ENCODE data around the gene PPP1R13B. TPM values are rescaled to one million over a fixed set of nuclear protein-coding genes. Genes with fewer than 3 reads are reported as not detected.

Gene PPP1R13B
- total RNA-seq, 6 experiments from 2014 or later: 9.2 to 22.4 (median 13.9) TPM

GRCh38 chr14:103741876-103742275, 105.5 kb downstream of the PPP1R13B start:
- intact Hi-C loops (cut with DNase I): no loop called here
- Histone ChIP-seq H3K27ac (no peak overlapping the region), H3K27me3 (no peaks in the 10 kb centered on the region), H3K36me3 (peaks cover 0 to 9% (median 2%) of the 10 kb centered on the region in 4 donors), H3K4me3 (no peak overlapping the region), H3K4me1 (peaks cover 0 to 21% (median 4%) of the 10 kb centered on the region in 4 donors), H3K9me3 (no peaks in the 10 kb centered on the region)
- WGBS (ENCODE audit: insufficient coverage, low coverage, low lambda C conversion rate, missing lambda C conversion rate): 67% methylated on average over 1 of the region's 9 CpGs
- no peak for ATAC-seq
- DNase-seq: peak in 1 of 3 donors; percentile 42
- TF ChIP-seq POLR2A (IDR thresholded peaks at IDR 0.05) (no peak), CTCF (IDR thresholded peaks at IDR 0.05) (no peak)

DNA sequence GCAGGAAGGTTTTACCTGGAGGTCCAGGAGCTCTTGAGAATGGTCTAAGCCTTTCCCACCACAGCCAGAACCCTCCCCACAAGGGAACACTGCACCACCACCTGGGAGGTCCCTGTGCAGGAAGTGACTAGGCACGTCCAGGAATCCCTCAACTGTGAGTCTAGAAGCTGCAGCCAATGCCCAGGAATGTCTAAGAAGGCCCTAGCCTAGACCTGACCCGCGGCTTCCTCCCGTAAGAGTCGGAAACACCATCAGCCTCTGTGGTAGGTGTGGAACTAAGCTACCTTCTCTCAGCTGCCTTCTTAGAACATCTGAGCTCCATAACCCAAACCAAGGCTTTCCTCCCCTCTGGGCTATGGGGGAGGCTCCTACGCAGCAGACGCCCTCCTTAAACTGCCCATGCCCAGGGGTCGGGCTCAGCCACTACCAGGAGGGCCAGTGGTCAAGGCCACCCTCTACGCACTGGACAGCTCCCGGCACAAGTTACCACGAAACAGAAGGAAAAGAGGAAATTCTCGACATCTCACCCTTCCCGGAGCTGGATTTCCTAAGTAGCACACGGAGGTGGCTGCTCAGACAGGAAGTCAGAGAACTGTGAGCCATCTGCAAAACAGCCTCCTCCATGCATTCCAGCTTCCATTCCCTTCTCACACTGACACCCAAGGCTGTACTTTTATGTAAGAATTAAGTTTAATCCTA, 106.2 kb downstream of the PPP1R13B start:
- Histone ChIP-seq H3K27ac (no peak overlapping the region), H3K36me3 (peaks cover 0 to 13% (median 4%) of the 10 kb centered on the region in 4 donors)
- peak in 1 of 3 donors; percentile 36 for DNase-seq

DNA sequence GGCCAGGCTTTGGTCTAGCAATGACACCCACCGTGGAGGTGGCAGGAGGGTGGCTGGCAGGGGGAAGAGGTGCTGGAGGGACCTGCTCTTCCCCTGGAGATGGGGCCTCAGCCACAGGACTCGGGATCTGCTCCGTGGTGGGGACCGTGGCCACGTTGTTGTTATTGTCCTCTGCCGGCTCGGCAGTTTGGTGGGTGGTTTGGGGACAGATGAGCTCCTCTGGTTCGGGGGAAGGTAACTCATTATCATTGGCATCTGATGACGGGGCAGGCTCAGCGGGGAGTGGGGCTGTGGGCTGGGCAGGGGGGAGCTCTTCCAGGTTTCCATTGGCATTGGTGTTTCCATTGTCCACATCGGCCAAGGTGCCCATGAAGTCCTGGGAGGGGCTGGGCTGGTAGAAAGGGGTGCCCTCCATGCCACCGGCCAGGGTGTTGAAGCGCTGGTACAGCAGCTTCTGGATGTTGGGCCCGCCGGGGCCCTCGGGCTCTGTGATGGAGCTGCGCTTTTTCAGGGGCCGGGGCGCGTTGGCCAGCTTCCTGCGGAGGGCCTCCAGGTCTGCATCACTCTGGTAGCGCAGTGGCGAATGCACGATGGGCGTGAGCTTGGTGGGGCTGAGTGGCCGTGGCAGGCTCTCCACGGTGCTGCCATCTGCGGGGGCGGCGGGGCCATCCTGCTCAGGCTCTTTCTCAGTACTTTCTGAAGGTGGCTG, 107.4 kb downstream of the PPP1R13B start:
- Histone ChIP-seq H3K4me3 (no peak overlapping the region), H3K27ac (no peak overlapping the region), H3K27me3 (no peaks in the 10 kb centered on the region), H3K36me3 (peaks cover 0 to 13% (median 4%) of the 10 kb centered on the region in 4 donors), H3K9me3 (no peaks in the 10 kb centered on the region), H3K4me1 (peaks cover 0 to 11% (median 2%) of the 10 kb centered on the region in 4 donors)
- DNase-seq: peak in 1 of 3 donors; percentile 39
- ATAC-seq: no peak
- WGBS (ENCODE audit: insufficient coverage, low coverage, low lambda C conversion rate, missing lambda C conversion rate): 95% methylated on average over 10 of the region's 30 CpGs
- TF ChIP-seq CTCF (IDR thresholded peaks at IDR 0.05) (no peak), POLR2A (IDR thresholded peaks at IDR 0.05) (no peak)
- intact Hi-C loops (cut with DNase I): no loop called here

More for the DNA sequence above, 106.2 kb downstream of the PPP1R13B start:
- no peak for TF ChIP-seq POLR2A (IDR thresholded peaks at IDR 0.05)
- no peak for TF ChIP-seq CTCF (IDR thresholded peaks at IDR 0.05)
- intact Hi-C loops (cut with DNase I): no loop called here
- peaks cover 0 to 21% (median 4%) of the 10 kb centered on the region in 4 donors for H3K4me1 ChIP-seq
- no peak overlapping the region for H3K4me3 ChIP-seq
- 83% methylated on average over 2 of the region's 14 CpGs for WGBS (ENCODE audit: insufficient coverage, low coverage, low lambda C conversion rate, missing lambda C conversion rate)
- no peak for ATAC-seq
- no peaks in the 10 kb centered on the region for H3K9me3 ChIP-seq
- no peaks in the 10 kb centered on the region for H3K27me3 ChIP-seq

DNA sequence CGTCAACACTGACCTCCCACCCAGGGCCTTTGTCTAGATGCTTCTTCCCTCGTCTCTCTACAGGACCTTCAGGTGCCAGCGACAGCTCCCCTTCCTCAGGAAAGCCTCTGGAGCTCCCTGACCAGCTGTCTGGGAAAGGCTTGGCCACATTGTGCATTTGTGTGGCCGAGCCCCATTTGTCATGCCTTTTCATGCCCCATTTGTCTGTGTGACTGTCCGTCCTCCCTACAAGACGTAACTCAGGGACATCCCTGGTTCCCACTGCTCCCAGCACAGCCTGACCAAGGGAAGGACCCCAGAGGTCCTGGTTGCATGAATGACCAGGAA, 107.9 kb downstream of the PPP1R13B start:
- Histone ChIP-seq H3K27me3 (no peaks in the 10 kb centered on the region), H3K36me3 (peaks cover 0 to 13% (median 4%) of the 10 kb centered on the region in 4 donors), H3K27ac (no peak overlapping the region), H3K4me1 (peaks cover 0 to 6% (median 0%) of the 10 kb centered on the region in 4 donors), H3K9me3 (no peaks in the 10 kb centered on the region), H3K4me3 (no peak overlapping the region)
- WGBS (ENCODE audit: insufficient coverage, low coverage, low lambda C conversion rate, missing lambda C conversion rate): 100% methylated on average over 1 of the region's 6 CpGs
- no peak for DNase-seq
- ATAC-seq: no peak
- TF ChIP-seq POLR2A (IDR thresholded peaks at IDR 0.05) (no peak), CTCF (IDR thresholded peaks at IDR 0.05) (no peak)
- intact Hi-C loops (cut with DNase I): no loop called here
